ENCODE measurements around the gene CNGA3.

CNGA3 gene

DNA sequence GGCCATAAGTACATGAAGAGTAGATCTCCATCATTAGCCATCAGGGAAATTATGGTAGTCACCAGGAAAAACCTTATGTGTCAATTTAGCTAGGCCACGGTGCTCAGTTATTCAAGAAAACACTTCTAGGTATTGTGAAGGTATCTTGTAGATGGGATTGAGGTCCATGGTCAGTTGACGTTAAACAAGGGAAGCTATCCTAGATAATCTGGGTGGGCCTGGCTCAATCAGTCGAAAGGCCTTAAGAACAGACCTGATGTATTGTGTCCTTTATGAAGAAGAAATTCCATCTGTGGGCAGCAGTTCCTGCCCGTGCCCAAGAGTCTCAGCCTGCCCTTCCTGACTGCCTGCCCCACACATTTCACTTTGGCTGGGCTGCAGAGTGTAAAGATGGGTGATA is 16.7 kb upstream of the CNGA3 start:
- DNase-seq: no peak

- no peak for DNase-seq
Observed at GRCh38 chr2:98332989-98333388, 13.3 kb upstream of the CNGA3 start.

DNA sequence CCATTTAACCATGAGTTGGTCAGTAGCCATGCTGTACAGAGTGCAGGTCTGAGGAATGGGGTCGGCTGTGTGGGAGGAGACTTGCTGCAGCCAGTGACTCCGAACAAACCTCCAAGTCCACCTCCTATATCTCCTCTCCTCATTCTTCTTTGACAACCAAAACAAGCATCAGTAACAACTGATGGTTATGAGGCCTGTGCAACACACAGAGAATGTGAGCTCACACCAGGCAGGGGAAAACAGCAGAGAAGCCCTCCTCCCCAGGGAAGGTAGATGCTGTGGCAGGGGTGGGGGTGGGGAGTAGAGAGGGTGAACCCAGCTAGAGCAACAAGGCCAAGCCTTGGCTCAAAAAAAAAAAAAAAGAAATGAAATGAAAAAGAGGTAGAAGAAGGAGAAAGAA is 12.3 kb upstream of the CNGA3 start:
- no peak for DNase-seq

- no peak for DNase-seq
Observed at GRCh38 chr2:98334439-98335078, 11.7 kb upstream of the CNGA3 start.

GRCh38 chr2:98335271-98335670 is 11.0 kb upstream of the CNGA3 start:
- DNase-seq: no peak

DNA sequence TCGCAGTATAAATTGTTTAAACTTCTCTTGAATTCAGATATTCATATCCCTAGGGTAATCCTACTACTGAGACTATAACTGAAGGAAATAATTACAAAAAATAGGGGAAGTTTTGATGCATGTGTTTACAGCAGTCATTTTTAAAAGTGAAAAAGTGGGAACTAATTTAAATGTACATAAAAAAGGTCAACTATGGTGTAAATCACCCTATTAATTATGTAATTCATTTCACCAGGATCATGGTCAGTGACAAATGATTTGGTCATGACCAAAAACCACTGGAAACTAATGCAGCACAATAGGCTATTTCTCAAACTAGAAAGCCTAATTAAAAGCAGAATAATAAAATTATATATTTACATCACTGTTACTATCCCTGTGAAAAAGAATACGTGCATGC is 5.0 kb upstream of the CNGA3 start:
- DNase-seq: no peak

GRCh38 chr2:98343285-98343684 is 3.0 kb upstream of the CNGA3 start:
- no peak for DNase-seq

GRCh38 chr2:98347298-98348065 is 1.2 kb downstream of the CNGA3 start:
- DNase-seq: no peak

DNA sequence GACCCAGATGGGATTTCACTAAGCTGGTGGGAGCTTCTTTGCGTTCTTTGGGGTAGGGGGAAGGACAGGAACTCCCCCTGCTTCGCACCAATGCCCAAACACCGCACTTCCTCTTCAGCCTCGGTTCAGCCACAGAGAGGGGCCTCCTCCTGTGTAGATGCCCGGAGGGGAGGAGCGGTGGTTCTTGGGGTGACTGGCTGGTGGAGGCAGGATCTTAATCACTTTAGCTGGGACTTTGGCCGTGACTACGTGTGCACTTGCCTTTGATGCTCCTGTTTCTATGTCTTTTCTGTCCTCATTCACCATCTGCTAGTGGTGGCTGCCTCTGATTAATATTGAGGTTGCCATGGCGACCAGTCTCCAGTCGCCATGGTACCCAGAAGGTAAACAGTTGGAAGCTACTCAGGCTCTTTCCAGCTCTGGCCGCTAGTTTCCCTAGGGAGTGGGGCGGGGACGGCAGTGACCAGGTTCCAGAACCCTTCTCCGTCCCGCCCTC is 1.9 kb downstream of the CNGA3 start:
- DNase-seq: no peak

DNA sequence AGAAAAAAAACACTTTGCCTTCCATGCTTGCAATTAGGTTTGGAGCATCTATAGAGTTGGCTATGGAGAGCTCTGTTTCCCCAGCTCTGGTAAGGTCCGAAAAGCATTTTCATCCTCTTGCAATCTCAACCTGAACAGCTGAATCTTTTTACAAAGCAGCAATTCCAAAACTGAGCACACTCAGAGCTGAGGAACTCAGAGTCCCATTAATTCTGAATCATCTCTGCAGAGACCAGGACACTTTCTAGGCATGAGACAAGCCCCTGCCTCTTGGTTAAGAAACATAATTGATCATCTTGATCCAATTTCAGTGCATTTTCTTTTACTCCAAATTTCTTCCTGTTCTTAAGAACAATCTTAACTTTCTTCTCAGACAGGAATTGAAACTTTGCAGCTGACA is 4.2 kb downstream of the CNGA3 start:
- no peak for DNase-seq

- no peak for DNase-seq
Observed at GRCh38 chr2:98355881-98356280, 9.6 kb downstream of the CNGA3 start.

- no peak for DNase-seq
Observed at GRCh38 chr2:98356729-98357128, 10.5 kb downstream of the CNGA3 start.

- no peak for DNase-seq
Observed at GRCh38 chr2:98357849-98358248, 11.6 kb downstream of the CNGA3 start.

DNA sequence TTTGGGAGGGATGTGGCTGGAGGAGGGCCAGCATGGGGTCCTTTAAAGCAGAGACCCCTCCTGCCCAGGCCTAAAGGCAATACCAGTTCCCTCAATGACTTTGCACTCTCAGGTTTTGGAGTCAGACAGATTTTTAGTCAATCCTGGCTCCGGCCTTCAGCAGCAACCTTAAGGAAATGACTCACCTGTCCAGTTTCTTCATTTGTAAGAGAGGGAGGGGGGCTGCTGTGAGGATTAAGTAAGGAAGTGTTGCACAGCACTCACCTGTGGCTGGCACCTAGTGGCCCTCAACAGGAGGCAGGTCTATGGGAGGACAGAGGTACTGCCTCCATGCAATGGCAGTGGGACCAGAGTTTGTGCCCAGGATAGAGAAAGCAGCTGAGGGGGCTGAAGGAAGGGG is 13.7 kb downstream of the CNGA3 start:
- DNase-seq: no peak

GRCh38 chr2:98367721-98368120 is 21.5 kb downstream of the CNGA3 start:
- no peak for DNase-seq

DNA sequence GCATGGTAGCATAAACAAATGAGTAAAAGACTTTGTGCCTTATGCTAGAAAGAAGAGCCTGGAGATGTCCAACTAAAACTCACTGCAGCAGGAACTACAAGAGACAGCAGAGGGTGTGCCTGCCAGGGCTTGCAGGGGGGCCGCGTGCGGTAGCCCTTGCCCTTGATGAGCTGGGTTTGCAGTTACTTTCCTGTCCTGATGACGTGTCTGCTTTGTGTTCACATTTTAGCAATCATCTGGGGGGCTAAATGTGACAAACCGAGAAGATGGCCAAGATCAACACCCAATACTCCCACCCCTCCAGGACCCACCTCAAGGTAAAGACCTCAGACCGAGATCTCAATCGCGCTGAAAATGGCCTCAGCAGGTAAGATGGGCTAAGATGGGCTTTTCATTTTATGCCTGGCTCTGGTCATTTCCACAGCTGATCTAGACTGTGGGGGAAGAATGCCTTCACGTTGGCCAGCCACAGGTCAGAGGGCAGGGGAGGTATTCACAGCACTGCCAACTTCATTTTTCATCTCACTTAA is 23.5 kb downstream of the CNGA3 start:
- DNase-seq: no peak

- DNase-seq: no peak
Observed at GRCh38 chr2:98372121-98372520, 25.9 kb downstream of the CNGA3 start.

GRCh38 chr2:98372579-98372978 is 26.3 kb downstream of the CNGA3 start:
- DNase-seq: no peak

DNA sequence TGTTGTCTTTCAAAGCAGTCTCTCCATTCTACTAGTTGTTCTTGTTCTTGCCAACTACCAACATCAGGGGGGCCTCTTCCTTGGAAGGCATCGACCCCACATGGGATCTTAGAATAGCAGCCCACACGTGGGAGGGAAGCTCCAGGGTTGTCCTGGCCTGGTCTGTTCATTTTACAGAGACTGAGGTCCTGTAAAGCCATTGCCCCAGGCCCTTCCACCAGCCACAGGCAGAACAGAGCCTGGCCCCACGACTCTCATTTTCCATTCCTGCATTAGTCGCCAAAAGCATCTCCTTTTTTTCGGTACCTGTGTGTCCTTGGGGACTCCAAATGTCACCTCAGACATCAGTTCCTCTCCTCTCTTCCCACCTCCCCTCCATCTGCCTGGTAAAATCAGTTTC is 28.0 kb downstream of the CNGA3 start:
- DNase-seq: no peak

GRCh38 chr2:98374958-98375570 is 28.8 kb downstream of the CNGA3 start:
- DNase-seq: no peak

GRCh38 chr2:98376301-98376910 is 30.1 kb downstream of the CNGA3 start:
- DNase-seq: no peak

GRCh38 chr2:98376996-98377395 is 30.7 kb downstream of the CNGA3 start:
- DNase-seq: no peak

- DNase-seq: no peak
Observed at GRCh38 chr2:98377544-98377943, 31.3 kb downstream of the CNGA3 start.

DNA sequence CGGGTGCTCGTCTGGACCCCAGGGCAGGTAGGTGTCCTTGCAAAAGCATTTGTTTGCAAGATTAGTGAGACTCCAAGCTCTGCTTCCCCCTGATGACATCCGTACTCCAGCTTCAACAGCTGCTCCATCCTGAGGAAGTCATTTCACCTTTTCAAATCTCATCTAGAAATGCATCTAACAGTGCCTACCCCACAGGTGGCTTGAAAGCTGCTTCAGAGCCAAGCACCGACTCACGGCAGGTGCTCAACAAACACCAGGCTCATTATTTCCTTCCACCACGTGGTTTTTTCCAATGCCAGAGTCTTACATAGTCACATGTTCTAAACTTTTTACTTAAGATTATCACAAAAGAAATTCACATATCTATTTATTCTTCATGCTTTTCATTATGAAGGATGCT is 31.9 kb downstream of the CNGA3 start:
- no peak for DNase-seq

Data from CD4-positive, alpha-beta T cell treated with Interleukin-15 for 1 hour (primary cell).